Loucy (cell line): Measurements from ENCODE around the gene NUDT3.

ENCODE experiments used
- EZH2phosphoT487 ChIP-seq: fragments of 200-600 bp; IDR thresholded peaks from 2 replicates; pipeline ENCODE4 v1.6.1; 2018; ENCODE audit warnings: antibody characterized with exemption, mild to moderate bottlenecking, moderate library complexity, borderline replicate concordance
- TF ChIP-seq, protein P1 (sequence below): fragments of 200-600 bp; sonication (generic); conservative IDR thresholded peaks from 2 replicates; pipeline ENCODE4 v1.5.1; 2014; ENCODE audit warnings: mild to moderate bottlenecking, antibody characterized with exemption, low read length

DNA sequence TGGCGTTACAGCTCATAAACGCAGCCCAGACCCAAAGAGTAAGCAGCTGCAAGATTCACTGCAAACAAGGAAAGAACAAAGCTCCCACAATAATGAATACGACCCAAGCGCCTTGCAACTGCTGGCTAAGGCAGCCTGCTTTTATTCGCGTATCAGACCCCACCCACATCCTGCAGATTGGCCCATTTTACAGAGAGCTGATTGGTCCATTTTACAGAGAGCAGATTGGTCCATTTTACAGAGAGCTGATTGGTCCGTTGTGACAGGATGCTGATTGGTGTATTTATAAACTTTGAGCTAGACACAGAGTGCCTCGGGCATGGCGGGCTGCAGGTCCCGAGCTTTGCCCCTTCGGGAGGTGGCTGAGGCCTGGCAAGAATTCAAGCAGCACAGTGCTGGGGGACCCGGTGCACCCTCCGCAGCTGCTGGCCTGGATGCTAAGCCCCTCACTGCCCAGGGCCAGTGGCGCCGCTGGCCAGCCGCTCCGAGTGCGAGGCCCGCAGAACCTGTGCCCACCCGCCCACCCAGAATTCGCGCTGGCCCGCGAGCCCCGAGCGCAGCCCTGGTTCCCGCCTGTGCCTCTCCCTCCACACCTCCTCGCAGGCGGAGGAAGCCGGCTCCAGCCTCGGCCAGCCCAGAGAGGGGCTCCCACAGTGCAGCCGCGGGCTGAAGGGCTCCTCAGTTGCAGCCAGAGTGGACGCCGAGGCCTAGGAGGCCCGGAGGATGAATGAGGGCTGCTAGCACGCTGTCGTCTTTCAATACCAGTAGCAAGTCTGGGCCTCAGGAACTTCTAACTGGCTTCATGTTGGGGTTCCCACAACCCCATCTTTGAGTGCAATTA, 44.6 kb upstream of the NUDT3 start:
- TF ChIP-seq, protein P1, sequence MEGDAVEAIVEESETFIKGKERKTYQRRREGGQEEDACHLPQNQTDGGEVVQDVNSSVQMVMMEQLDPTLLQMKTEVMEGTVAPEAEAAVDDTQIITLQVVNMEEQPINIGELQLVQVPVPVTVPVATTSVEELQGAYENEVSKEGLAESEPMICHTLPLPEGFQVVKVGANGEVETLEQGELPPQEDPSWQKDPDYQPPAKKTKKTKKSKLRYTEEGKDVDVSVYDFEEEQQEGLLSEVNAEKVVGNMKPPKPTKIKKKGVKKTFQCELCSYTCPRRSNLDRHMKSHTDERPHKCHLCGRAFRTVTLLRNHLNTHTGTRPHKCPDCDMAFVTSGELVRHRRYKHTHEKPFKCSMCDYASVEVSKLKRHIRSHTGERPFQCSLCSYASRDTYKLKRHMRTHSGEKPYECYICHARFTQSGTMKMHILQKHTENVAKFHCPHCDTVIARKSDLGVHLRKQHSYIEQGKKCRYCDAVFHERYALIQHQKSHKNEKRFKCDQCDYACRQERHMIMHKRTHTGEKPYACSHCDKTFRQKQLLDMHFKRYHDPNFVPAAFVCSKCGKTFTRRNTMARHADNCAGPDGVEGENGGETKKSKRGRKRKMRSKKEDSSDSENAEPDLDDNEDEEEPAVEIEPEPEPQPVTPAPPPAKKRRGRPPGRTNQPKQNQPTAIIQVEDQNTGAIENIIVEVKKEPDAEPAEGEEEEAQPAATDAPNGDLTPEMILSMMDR: no peak
- TF ChIP-seq EZH2phosphoT487: no peak
